ENCODE data around the gene PLAGL2. TPM values are rescaled to one million over a fixed set of nuclear protein-coding genes. Genes with fewer than 3 reads are reported as not detected.

Gene PLAGL2
- total and polyA plus RNA-seq, 2 experiments from 2014 or later, result 39.7 to 41.1 TPM

DNA sequence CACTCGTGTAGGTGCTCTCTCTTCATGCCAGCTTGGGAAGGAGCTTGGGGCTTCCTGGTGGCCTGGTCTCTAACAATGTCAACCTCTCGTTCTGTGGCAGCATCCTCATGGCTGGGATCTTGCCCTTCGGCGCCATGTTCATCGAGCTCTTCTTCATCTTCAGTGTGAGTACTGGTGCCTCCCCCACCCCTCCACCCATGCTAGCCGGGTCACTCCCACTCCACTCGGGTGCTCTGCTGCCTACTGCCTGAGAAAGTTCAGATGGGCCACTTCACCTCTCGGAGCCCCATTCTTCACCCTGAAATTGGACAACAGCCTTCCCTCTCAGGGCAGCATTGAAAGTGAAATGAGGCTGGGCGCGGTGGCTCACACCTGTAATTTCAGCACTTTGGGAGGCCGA is 49.2 kb downstream of the PLAGL2 start:
- 97% methylated on average over 11 of the region's 11 CpGs for WGBS (ENCODE audit: low lambda C conversion rate, missing lambda C conversion rate)
- H3K36me3 ChIP-seq (replicated peaks; ENCODE audit: insufficient read depth, low read depth), result peaks cover 6% of the 10 kb centered on the region

GRCh38 chr20:32157611-32158010 is 49.9 kb downstream of the PLAGL2 start:
- Histone ChIP-seq H4K20me1 (ENCODE audit: insufficient read depth, poor library complexity, severe bottlenecking) (no peaks in the 10 kb centered on the region), H3K9me3 (ENCODE audit: low read depth) (no peaks in the 10 kb centered on the region)

More for the DNA sequence above, 49.2 kb downstream of the PLAGL2 start:
- no peak overlapping the region for H3K27ac ChIP-seq
- no peaks in the 10 kb centered on the region for H3K79me2 ChIP-seq
- no peaks in the 10 kb centered on the region for H3K9me3 ChIP-seq (ENCODE audit: low read depth)
- H3K4me3 ChIP-seq, result no peak overlapping the region
- no peaks in the 10 kb centered on the region for H3K9me2 ChIP-seq (replicated peaks; ENCODE audit: insufficient read depth)
- H3K4me2 ChIP-seq, result no peak overlapping the region
- TF ChIP-seq EZH2phosphoT487 (IDR thresholded peaks at IDR 0.05; ENCODE audit: low read depth, severe bottlenecking, unreplicated experiment) (no peak), EZH2 (IDR thresholded peaks at IDR 0.05; ENCODE audit: borderline replicate concordance) (no peak)
- TF ChIP-seq, protein P1, sequence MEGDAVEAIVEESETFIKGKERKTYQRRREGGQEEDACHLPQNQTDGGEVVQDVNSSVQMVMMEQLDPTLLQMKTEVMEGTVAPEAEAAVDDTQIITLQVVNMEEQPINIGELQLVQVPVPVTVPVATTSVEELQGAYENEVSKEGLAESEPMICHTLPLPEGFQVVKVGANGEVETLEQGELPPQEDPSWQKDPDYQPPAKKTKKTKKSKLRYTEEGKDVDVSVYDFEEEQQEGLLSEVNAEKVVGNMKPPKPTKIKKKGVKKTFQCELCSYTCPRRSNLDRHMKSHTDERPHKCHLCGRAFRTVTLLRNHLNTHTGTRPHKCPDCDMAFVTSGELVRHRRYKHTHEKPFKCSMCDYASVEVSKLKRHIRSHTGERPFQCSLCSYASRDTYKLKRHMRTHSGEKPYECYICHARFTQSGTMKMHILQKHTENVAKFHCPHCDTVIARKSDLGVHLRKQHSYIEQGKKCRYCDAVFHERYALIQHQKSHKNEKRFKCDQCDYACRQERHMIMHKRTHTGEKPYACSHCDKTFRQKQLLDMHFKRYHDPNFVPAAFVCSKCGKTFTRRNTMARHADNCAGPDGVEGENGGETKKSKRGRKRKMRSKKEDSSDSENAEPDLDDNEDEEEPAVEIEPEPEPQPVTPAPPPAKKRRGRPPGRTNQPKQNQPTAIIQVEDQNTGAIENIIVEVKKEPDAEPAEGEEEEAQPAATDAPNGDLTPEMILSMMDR (IDR thresholded peaks at IDR 0.05; ENCODE audit: poor library complexity), result no peak
- no peaks in the 10 kb centered on the region for H4K20me1 ChIP-seq (ENCODE audit: insufficient read depth, poor library complexity, severe bottlenecking)
- H2AFZ ChIP-seq, result no peak overlapping the region
- H3K27me3 ChIP-seq, result no peaks in the 10 kb centered on the region
- no peaks in the 10 kb centered on the region for H3K4me1 ChIP-seq (ENCODE audit: insufficient read depth)
- DNase-seq (ENCODE audit: low spot score), result no peak

GRCh38 chr20:32155017-32155981 is 52.2 kb downstream of the PLAGL2 start:
- H3K9me3 ChIP-seq (ENCODE audit: low read depth), result no peaks in the 10 kb centered on the region
- H3K4me1 ChIP-seq (ENCODE audit: insufficient read depth), result peaks cover 4% of the 10 kb centered on the region
- peaks cover 7% of the 10 kb centered on the region for H3K36me3 ChIP-seq (replicated peaks; ENCODE audit: insufficient read depth, low read depth)
- H3K27me3 ChIP-seq, result no peaks in the 10 kb centered on the region
- H4K20me1 ChIP-seq (ENCODE audit: insufficient read depth, poor library complexity, severe bottlenecking), result no peaks in the 10 kb centered on the region
- no peaks in the 10 kb centered on the region for H3K9me2 ChIP-seq (replicated peaks; ENCODE audit: insufficient read depth)
- no peak overlapping the region for H3K4me2 ChIP-seq
- 68% methylated on average over 11 of the region's 11 CpGs for WGBS (ENCODE audit: low lambda C conversion rate, missing lambda C conversion rate)
- no peak for TF ChIP-seq EZH2phosphoT487 (IDR thresholded peaks at IDR 0.05; ENCODE audit: low read depth, severe bottlenecking, unreplicated experiment)
- TF ChIP-seq, protein P1 (IDR thresholded peaks at IDR 0.05; ENCODE audit: poor library complexity), result peak; percentile 54
- no peaks in the 10 kb centered on the region for H3K79me2 ChIP-seq
- H3K4me3 ChIP-seq, result no peak overlapping the region
- DNase-seq (ENCODE audit: low spot score), result peak; percentile 71
- H3K27ac ChIP-seq, result peak overlapping the region; percentile 58
- H2AFZ ChIP-seq, result no peak overlapping the region

More at GRCh38 chr20:32157611-32158010, 49.9 kb downstream of the PLAGL2 start:
- DNase-seq (ENCODE audit: low spot score), result no peak
- H3K4me2 ChIP-seq, result no peak overlapping the region
- H3K27me3 ChIP-seq, result no peaks in the 10 kb centered on the region
- H3K27ac ChIP-seq, result no peak overlapping the region
- TF ChIP-seq EZH2 (IDR thresholded peaks at IDR 0.05; ENCODE audit: borderline replicate concordance) (no peak), EZH2phosphoT487 (IDR thresholded peaks at IDR 0.05; ENCODE audit: low read depth, severe bottlenecking, unreplicated experiment) (no peak)
- TF ChIP-seq, protein P1 (IDR thresholded peaks at IDR 0.05; ENCODE audit: poor library complexity), result no peak
- no peak overlapping the region for H2AFZ ChIP-seq
- H3K9me2 ChIP-seq (replicated peaks; ENCODE audit: insufficient read depth), result no peaks in the 10 kb centered on the region
- H3K4me1 ChIP-seq (ENCODE audit: insufficient read depth), result peaks cover 2% of the 10 kb centered on the region
- H3K79me2 ChIP-seq, result no peaks in the 10 kb centered on the region
- peaks cover 7% of the 10 kb centered on the region for H3K36me3 ChIP-seq (replicated peaks; ENCODE audit: insufficient read depth, low read depth)
- 97% methylated on average over 14 of the region's 14 CpGs for WGBS (ENCODE audit: low lambda C conversion rate, missing lambda C conversion rate)
- no peak overlapping the region for H3K4me3 ChIP-seq
